ENCODE measurements around the gene GPC5.
A peak's percentile ranks its signal among the peaks of the same experiment; 100 is the strongest.

GPC5 gene

DNA sequence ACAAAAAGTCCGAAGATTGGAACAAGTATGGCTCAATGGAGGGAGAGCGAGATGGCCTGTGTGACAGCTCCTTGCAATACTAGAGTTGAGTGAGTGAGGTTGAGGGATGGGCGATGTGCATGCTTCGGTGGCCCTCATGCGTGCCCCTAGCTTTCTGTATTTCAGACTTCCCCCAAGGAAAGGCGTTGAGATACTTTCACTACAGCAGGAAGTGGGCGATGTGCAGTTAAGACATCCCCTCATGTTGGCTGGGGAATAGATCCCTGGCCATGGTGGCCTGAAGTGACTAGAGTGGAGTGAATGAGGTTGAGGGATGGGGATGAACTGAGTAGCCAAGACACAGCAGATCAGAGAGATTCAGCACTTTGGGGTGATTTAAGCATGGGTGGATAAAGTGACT lies 1194.3 kb downstream of the GPC5 start:
- no peak overlapping the region for H3K27ac ChIP-seq
- no peak for TF ChIP-seq CTCF (conservative IDR thresholded peaks at IDR 0.05)

DNA sequence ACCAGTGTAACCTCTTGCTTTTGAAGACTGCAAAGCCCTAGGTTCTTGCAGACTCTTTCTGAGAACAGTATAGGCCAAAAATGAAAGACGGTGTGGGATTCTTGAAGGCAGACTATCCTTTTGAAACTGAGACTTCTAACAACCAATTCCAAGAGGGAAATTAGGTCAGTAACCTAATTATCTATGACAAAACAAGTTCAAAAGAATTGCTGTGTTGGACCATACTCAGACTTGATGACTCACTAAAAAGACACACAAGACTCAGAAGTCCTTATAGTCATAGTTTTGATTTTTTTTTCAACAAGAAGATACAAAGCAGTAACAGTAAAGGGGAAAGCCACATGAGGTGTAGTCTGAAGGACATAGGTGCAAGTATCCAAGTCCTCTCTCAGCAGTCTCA lies 1204.1 kb downstream of the GPC5 start:
- no peak for TF ChIP-seq CTCF (conservative IDR thresholded peaks at IDR 0.05)
- H3K27ac ChIP-seq = no peak overlapping the region

GRCh38 chr13:92609376-92609775 lies 1211.0 kb downstream of the GPC5 start:
- peak overlapping the region; percentile 2; the same call in 1 of the 2 replicates for H3K27ac ChIP-seq
- TF ChIP-seq CTCF (conservative IDR thresholded peaks at IDR 0.05) = no peak

- TF ChIP-seq CTCF (conservative IDR thresholded peaks at IDR 0.05) = no peak
- no peak overlapping the region for H3K27ac ChIP-seq
These were observed 1214.5 kb downstream of the GPC5 start for GRCh38 chr13:92612892-92613291.

DNA sequence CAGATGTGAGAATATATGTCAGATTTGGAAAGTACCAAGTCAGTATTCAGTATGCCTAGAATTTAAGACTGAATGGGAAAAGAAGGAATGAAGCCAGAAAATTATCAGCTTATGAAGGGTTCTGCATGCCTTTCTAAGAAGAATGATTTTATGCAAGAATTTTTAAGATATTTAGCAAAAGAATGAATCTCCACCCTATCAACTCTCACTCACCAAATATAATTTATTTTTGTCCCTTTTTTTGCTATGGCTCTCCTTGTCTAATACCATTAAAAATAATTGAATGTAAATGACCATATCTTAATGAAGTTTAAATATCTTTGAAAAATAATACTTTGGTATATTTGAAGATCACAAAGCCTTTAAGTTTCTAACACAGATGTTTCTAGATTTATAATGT lies 1215.5 kb downstream of the GPC5 start:
- no peak overlapping the region for H3K27ac ChIP-seq
- TF ChIP-seq CTCF (conservative IDR thresholded peaks at IDR 0.05) = no peak

DNA sequence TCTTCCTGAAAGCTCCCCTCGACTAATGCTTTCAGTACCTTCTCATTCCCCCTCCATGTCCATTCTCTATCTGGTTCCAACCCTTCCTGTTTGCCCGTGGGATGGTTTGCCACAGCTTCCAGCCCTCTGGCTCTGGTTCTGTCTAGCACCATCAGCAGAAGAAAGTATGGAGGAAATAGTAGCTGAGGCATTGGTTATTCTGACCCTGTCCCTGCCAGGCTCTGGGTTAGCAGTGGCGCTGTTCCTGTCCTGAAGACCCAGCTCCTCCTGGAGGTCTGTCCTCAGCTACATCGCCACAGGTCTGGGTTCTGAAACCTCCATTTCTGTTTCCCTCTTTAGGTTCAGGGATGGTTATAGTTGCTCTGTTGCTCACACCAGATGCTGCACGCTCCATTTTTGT lies 1223.6 kb downstream of the GPC5 start:
- no peak for TF ChIP-seq CTCF (conservative IDR thresholded peaks at IDR 0.05)
- H3K27ac ChIP-seq = no peak overlapping the region

GRCh38 chr13:92622905-92623304 lies 1224.5 kb downstream of the GPC5 start:
- TF ChIP-seq CTCF (conservative IDR thresholded peaks at IDR 0.05) = no peak
- H3K27ac ChIP-seq = no peak overlapping the region

- no peak for TF ChIP-seq CTCF (conservative IDR thresholded peaks at IDR 0.05)
- no peak overlapping the region for H3K27ac ChIP-seq
These were observed 1227.9 kb downstream of the GPC5 start for GRCh38 chr13:92626274-92626673.
